ENCODE measurements around the gene CD164L2. TPM values are rescaled to one million over a fixed set of nuclear protein-coding genes. Genes with fewer than 3 reads are reported as not detected.

CD164L2 gene
- total and polyA plus RNA-seq, 2 donors (not counting 1 experiment from before 2014, with no cell fraction given), result not detected

- no peaks in the 10 kb centered on the region for H3K9me3 ChIP-seq (ENCODE audit: control extremely low read depth in 1 of 3, control insufficient read depth in 2 of 3, insufficient read depth in 1 of 3, low read length in 2 of 3)
- H3K27me3 ChIP-seq (replicated peaks in 1 of 4; ENCODE audit: control extremely low read depth in 1 of 4, control insufficient read depth in 3 of 4, insufficient read depth in 4 of 4, low read length in 3 of 4), result no peaks in the 10 kb centered on the region
- no peak for TF ChIP-seq EZH2 (IDR thresholded peaks at IDR 0.05; ENCODE audit: borderline replicate concordance, insufficient read depth, low read depth, low read length, poor library complexity, severe bottlenecking)
- TF ChIP-seq CTCF (IDR thresholded peaks at IDR 0.05), result peak; percentile 94
- no peak overlapping the region for H2AFZ ChIP-seq (ENCODE audit: insufficient read depth, low read depth, low read length, poor library complexity, severe bottlenecking)
- ATAC-seq (ENCODE audit: low read depth), result peak; percentile 49
- H3K4me1 ChIP-seq (ENCODE audit: control insufficient read depth in 2 of 2, insufficient read depth in 2 of 2, low read length in 2 of 2), result peaks cover 12 to 24% of the 10 kb centered on the region in 2 donors
- Mint-ChIP-seq H3K27ac (peak overlapping the region; percentile 26), H3K27me3 (no peaks in the 10 kb centered on the region), H3K4me3 (peak overlapping the region; percentile 23), H3K4me1 (peaks cover 26% of the 10 kb centered on the region), H3K9me3 (ENCODE audit: insufficient read depth) (no peaks in the 10 kb centered on the region)
- H3K27ac ChIP-seq (ENCODE audit: low read length in 2 of 2), result no peak overlapping the region
- H3K79me2 ChIP-seq (ENCODE audit: control insufficient read depth, insufficient read depth, low read length), result no peaks in the 10 kb centered on the region
- no peaks in the 10 kb centered on the region for H3K36me3 ChIP-seq (replicated peaks in 1 of 2; ENCODE audit: control extremely low read depth in 1 of 2, control insufficient read depth in 1 of 2, extremely low read depth in 1 of 2, insufficient read depth in 2 of 2, low read length in 1 of 2)
- intact Hi-C loops (cut with micrococcal nuclease), result loop anchor here (1.0 to 10.0 kb wide), 4 partner anchors 95 to 351 kb away; partner anchors contain the start of gene WDTC1
- H3K4me3 ChIP-seq (ENCODE audit: control extremely low read depth in 1 of 5, extremely low read depth in 1 of 5, insufficient read depth in 1 of 5, low read depth in 2 of 5, low read length in 4 of 5), result no peak overlapping the region
- H4K20me1 ChIP-seq (ENCODE audit: control insufficient read depth, insufficient read depth, low read length, poor library complexity, severe bottlenecking), result no peaks in the 10 kb centered on the region
- H3K9ac ChIP-seq (ENCODE audit: low read length), result no peak overlapping the region
- no peak overlapping the region for H3K4me2 ChIP-seq (replicated peaks; ENCODE audit: low read depth, low read length, poor library complexity, severe bottlenecking)
- ChIA-PET POLR2A (interaction anchor here (0.6 to 3.1 kb wide), 6 partner anchors 38 to 201 kb away, joined by 3 to 13 read pairs (median 4); no protein-coding TSS in a partner anchor), CTCF (interaction anchor here (0.6 to 7.8 kb wide), 58 partner anchors 8 to 383 kb away, joined by 3 to 402 read pairs (median 5); partner anchors contain the start of genes AHDC1, CD164L2, FCN3 and IFI6)
- 0% methylated on average over 5 of the region's 10 CpGs for WGBS (ENCODE audit: insufficient coverage)
- peak; percentile 90 for DNase-seq
These were observed 12.5 kb upstream of the CD164L2 start for GRCh38 chr1:27395441-27396195.

- Histone ChIP-seq H3K4me1 (ENCODE audit: control insufficient read depth in 2 of 2, insufficient read depth in 2 of 2, low read length in 2 of 2) (peaks cover 12 to 24% of the 10 kb centered on the region in 2 donors), H3K79me2 (ENCODE audit: control insufficient read depth, insufficient read depth, low read length) (no peaks in the 10 kb centered on the region), H3K4me3 (ENCODE audit: control extremely low read depth in 1 of 5, extremely low read depth in 1 of 5, insufficient read depth in 1 of 5, low read depth in 2 of 5, low read length in 4 of 5) (no peak overlapping the region), H3K9me3 (ENCODE audit: control extremely low read depth in 1 of 3, control insufficient read depth in 2 of 3, insufficient read depth in 1 of 3, low read length in 2 of 3) (no peaks in the 10 kb centered on the region), H3K9ac (ENCODE audit: low read length) (no peak overlapping the region), H3K27me3 (replicated peaks in 1 of 4; ENCODE audit: control extremely low read depth in 1 of 4, control insufficient read depth in 3 of 4, insufficient read depth in 4 of 4, low read length in 3 of 4) (no peaks in the 10 kb centered on the region), H4K20me1 (ENCODE audit: control insufficient read depth, insufficient read depth, low read length, poor library complexity, severe bottlenecking) (no peaks in the 10 kb centered on the region), H3K4me2 (replicated peaks; ENCODE audit: low read depth, low read length, poor library complexity, severe bottlenecking) (no peak overlapping the region), H3K36me3 (replicated peaks in 1 of 2; ENCODE audit: control extremely low read depth in 1 of 2, control insufficient read depth in 1 of 2, extremely low read depth in 1 of 2, insufficient read depth in 2 of 2, low read length in 1 of 2) (no peaks in the 10 kb centered on the region), H2AFZ (ENCODE audit: insufficient read depth, low read depth, low read length, poor library complexity, severe bottlenecking) (no peak overlapping the region), H3K27ac (ENCODE audit: low read length in 2 of 2) (no peak overlapping the region)
- TF ChIP-seq EZH2 (IDR thresholded peaks at IDR 0.05; ENCODE audit: borderline replicate concordance, insufficient read depth, low read depth, low read length, poor library complexity, severe bottlenecking) (no peak), CTCF (IDR thresholded peaks at IDR 0.05) (no peak)
- ChIA-PET POLR2A (interaction anchor here (0.6 to 3.1 kb wide), 5 partner anchors 37 to 248 kb away, joined by 3 to 13 read pairs (median 3); no protein-coding TSS in a partner anchor), CTCF (interaction anchor here (0.6 to 7.8 kb wide), 57 partner anchors 8 to 350 kb away, joined by 3 to 402 read pairs (median 5); partner anchors contain the start of genes AHDC1, CD164L2, FCN3 and IFI6)
- Mint-ChIP-seq H3K27me3 (no peaks in the 10 kb centered on the region), H3K4me1 (peaks cover 21% of the 10 kb centered on the region), H3K4me3 (peak overlapping the region; percentile 23), H3K9me3 (ENCODE audit: insufficient read depth) (no peaks in the 10 kb centered on the region), H3K27ac (peak overlapping the region; percentile 26)
- WGBS (ENCODE audit: insufficient coverage), result 100% methylated on average over 1 of the region's 1 CpG
- ATAC-seq (ENCODE audit: low read depth) (no peak), DNase-seq (no peak)
- intact Hi-C loops (cut with micrococcal nuclease), result loop anchor here (1.0 to 10.0 kb wide), 4 partner anchors 95 to 350 kb away; partner anchors contain the start of gene WDTC1
These were observed 11.8 kb upstream of the CD164L2 start for GRCh38 chr1:27394925-27395324.
